Gastrocnemius medialis (tissue), 4 donors: ENCODE measurements around the gene MSANTD1.

ENCODE experiments used
- CTCF ChIP-seq, 5 experiments: fragments of 450-650 bp in 3 of 5; fragments of 200-600 bp in 2 of 5; sonication (generic) in 2 of 5; IDR thresholded peaks in 4 of 5; conservative IDR thresholded peaks in 1 of 5; 1 replicate in 4 of 5; 2 replicates in 1 of 5; pipeline ENCODE4 v1.5.1; 2016 to 2019; ENCODE audit warnings: antibody characterized with exemption in 5 of 5, mild to moderate bottlenecking in 3 of 5, moderate library complexity in 3 of 5
- POLR2A ChIP-seq, 2 donors: fragments of 450-650 bp; IDR thresholded peaks; one replicate each; pipeline ENCODE4 v1.6.1; 2017; ENCODE audit warnings: antibody characterized with exemption in 2 of 2, mild to moderate bottlenecking in 2 of 2, moderate library complexity in 2 of 2

GRCh38 chr4:3217771-3218170, 31.2 kb upstream of the MSANTD1 start:
- TF ChIP-seq CTCF (IDR thresholded peaks at IDR 0.05 in 4 of 5, conservative IDR thresholded peaks at IDR 0.05 in 1 of 5) (no peak), POLR2A (IDR thresholded peaks at IDR 0.05) (no peak)
